Measurements from ENCODE around the gene PLPP7.
A peak's percentile ranks its signal among the peaks of the same experiment; 100 is the strongest.

PLPP7 gene

DNA sequence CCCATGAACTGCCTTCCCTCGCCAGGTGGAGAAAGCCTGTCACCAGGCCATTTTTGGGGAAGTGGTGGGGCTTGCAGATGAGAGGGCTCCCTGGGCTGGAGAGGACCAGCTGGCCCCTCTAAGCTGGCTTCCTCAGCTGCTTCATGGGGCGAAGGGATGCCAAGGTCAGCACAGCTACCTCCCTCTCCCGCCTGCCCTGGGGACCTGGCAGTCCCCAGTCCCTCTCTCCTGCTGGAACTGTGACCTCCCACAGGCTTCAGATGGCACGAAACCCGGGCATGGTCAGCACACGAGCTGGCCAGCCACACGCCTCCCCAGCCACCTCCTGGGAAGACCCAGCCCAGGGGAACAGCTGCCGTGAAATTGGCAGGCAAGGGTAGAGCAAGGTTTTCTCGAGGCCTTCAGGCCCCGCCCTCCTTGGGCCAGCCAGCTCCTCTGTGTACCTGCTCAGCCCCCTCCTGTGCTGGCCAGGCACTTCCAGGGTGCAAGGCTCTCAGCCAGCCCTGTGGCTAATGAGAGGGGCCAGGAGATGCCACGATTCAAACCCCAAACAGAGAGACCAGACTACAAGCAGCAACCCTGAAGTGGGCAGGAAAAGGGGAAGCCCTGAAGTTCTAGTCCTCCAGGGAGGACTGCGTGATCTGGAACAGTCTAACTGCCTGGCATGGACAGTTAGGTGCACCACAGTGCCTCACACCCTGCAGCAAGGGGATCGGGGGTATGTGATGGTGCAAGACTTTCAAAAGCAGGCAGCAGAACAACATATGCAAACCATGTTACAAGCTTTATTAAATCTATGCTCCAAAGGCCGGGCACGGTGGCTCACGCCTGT, 12.9 kb downstream of the PLPP7 start:
- DNase-seq (ENCODE audit: extremely low read depth in 1 of 2, low read depth in 1 of 2): no peak

GRCh38 chr9:131303381-131304321, 14.1 kb downstream of the PLPP7 start:
- no peak for DNase-seq (ENCODE audit: extremely low read depth in 1 of 2, low read depth in 1 of 2)

DNA sequence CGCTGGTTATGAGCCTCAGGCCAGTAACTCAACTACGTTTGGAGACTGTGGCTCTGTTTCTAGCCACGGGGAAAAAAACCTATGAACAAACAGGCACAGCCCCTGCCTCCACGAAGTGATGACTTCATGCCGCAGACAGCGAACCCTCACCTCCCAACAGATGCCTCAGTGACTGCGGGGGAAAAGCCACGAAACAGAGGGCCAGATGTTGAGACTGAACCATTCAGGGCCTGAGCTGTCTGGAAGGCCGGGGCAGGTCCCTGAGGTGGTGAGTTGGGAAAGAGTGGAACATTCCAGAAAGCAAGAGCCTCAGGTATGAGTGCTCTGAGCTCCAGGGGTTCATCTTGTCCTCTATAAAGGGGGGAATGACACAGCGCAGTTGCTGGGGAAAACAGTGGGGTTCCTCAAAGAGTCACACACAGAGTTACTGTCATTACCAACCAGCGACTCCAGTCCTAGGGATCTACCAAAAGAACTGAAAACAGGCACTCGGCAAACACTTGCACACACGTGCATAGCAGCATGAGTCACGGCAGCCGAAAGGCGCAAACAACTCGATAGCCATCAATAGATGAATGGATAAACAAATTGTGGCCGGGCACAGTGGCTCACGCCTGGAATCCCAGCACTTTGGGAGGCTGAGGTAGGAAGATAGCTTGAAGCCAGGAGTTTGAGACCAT, 15.3 kb downstream of the PLPP7 start:
- no peak for DNase-seq (ENCODE audit: extremely low read depth in 1 of 2, low read depth in 1 of 2)

DNA sequence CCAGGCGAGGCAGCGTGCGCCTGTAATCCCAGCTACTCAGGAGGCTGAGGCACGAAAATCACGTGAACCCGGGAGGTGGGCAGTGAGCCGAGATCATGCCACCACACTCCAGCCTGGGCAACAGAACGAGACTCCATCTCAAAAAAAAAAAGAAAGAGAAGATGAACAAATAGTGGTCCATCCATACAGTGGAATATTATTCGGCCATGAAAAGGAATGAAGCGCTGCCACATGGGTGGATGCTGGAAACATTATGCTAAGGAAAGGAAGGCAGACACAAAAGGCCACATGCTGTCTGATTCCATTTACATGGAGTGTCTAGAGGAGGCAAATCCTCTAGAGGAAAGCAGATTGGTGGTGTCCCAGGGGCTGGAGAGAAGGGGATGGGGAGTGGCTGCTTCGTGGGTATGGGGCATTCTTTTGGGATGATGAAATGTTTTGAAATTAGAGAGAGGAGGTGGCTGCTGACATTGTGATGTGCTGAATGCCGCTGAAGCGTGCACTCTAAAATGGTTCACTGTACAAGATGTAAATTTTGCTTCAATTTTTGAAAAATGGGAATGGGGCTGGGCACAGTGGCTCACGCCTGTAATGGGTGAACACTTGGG, 17.0 kb downstream of the PLPP7 start:
- no peak for DNase-seq (ENCODE audit: extremely low read depth in 1 of 2, low read depth in 1 of 2)

- DNase-seq (ENCODE audit: extremely low read depth in 1 of 2, low read depth in 1 of 2): no peak
These were observed 18.5 kb downstream of the PLPP7 start for GRCh38 chr9:131307974-131308373.

DNA sequence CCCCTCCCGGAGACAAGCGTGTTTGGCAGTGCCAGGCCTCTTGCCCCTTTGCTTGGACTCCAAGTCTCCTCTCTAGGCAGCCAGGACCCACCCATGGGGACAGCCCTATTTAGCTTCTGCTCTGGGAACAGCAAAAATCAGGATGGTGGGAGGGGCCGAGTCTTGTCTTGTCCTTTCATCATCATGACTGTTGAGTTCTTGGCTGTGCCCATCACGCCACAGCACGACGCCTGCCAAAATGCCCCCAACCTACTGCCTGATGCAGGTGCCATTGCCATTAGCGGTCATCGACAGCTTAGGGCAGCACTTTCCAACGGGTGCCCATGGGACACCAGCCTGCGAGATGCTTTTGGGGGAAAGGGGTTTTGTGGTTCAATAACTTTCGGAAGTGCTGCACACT, 18.9 kb downstream of the PLPP7 start:
- DNase-seq (ENCODE audit: extremely low read depth in 1 of 2, low read depth in 1 of 2): no peak

GRCh38 chr9:131308906-131309529, 19.5 kb downstream of the PLPP7 start:
- no peak for DNase-seq (ENCODE audit: extremely low read depth in 1 of 2, low read depth in 1 of 2)

- DNase-seq (ENCODE audit: extremely low read depth in 1 of 2, low read depth in 1 of 2): no peak
These were observed 20.2 kb downstream of the PLPP7 start for GRCh38 chr9:131309530-131310276.

GRCh38 chr9:131310833-131311554, 21.5 kb downstream of the PLPP7 start:
- DNase-seq (ENCODE audit: extremely low read depth in 1 of 2, low read depth in 1 of 2): peak; percentile 28 to 49

DNA sequence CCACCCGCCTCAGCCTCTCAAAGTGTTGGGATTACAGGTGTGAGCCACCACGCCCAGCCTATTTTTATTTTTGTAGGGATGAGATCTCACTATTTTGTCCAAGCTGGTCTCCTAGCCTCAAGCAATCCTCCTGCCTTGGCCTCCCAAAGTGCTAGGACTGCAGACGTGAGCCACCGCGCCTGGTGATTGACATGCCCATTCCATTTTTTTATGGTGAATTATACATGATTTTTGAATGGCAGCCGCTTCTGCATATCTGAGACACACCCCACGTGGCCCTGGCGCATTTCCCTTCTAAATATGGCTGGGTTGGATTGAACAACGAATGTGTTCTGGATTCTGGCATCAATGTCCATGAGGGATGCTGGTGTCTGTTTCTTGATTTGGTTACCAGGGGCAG, 22.7 kb downstream of the PLPP7 start:
- DNase-seq (ENCODE audit: extremely low read depth in 1 of 2, low read depth in 1 of 2): no peak

- DNase-seq (ENCODE audit: extremely low read depth in 1 of 2, low read depth in 1 of 2): no peak
These were observed 23.6 kb downstream of the PLPP7 start for GRCh38 chr9:131312822-131313770.

DNA sequence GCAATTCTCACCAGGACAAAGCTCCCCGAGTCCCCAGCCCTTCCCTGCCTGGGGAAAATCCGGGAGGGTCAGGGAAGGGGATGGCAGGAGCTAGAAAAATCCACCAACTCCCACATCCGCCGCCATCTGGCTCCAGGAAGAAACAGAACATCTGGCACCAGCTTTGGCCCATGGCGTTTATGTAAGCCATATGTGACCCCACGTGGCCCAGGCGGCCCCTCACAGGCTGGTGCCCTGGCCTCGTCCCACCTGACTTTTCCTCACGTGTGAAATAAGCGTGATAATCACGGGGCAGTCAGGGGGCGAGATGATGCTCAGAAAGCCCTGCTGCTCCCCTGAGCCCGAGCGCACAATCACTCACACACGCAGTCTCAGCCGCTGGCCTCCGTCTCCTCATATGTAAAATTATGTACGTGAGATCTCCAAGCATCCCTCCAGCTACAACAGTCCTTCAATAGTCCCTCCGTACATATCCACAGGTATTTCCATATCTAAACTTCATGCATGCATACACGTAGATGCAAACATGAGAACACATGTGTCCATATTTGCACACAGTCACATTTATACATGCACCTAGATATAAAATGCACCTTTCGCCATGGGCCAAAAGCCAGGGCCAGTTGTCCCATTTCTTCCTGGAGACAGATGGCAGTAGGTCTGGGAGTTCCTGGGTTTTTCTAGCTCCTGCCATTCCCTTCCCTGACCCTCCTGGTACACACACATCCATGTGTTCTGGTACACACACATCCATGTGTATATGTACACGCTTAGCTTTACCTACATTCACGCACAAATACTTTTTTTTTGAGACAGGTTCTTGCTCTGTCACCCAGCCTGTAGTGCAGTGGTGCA, 28.9 kb downstream of the PLPP7 start:
- DNase-seq (ENCODE audit: extremely low read depth in 1 of 2, low read depth in 1 of 2): no peak

DNA sequence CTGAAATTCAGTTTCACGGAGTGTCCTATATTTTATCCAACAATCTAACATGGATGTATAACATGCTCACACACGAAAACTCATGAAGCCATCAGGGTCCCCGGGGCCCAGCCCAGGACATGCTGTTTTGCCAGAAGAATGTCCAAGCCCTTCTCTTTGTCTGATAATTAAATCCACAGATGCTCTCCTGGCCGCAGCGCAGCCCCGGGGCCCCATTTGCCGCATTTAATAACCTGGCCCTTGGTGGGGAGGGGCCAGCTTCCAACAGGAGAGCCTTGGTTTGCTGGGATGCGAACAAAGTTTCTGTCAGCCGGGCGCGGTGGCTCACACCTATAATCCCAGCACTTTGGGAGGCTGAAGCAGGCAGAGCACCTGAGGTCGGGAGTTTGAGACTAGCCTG, 30.0 kb downstream of the PLPP7 start:
- DNase-seq (ENCODE audit: extremely low read depth in 1 of 2, low read depth in 1 of 2): no peak

DNA sequence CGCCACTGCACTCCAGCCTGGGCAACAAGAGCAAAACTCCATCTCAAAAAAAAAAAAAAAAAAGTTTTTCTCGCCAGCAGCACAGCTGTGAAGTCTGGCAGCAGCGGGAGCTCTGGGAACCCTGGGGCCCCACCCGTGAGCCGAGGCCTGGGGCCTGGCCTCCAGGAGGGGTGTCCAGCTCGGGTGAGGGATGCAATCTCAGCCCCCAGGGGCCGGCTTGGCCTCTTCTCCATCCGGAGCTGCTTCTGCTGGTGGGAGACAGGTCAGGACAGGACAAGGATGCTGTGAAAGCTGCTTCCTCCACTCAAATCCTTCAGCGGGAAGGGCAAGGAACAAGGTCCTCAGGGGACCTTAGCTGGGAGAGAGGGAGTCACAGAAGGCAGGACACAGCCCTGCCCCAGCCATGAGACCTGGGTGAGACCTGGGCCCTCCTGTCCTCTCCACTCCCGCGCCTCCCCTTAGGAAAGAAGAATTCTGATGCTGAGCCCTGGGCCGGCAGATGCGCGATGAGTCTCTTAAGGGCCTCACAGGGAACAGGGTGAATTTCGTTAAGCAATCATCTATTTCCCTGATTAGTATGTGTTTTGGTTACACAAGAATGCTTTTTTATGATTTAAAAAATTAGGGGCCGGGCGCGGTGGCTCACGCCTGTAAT, 30.6 kb downstream of the PLPP7 start:
- no peak for DNase-seq (ENCODE audit: extremely low read depth in 1 of 2, low read depth in 1 of 2)

GRCh38 chr9:131323629-131324028, 34.1 kb downstream of the PLPP7 start:
- no peak for DNase-seq (ENCODE audit: extremely low read depth in 1 of 2, low read depth in 1 of 2)
